ENCODE measurements around the gene GDNF. TPM values are rescaled to one million over a fixed set of nuclear protein-coding genes. Genes with fewer than 3 reads are reported as not detected.

GDNF gene
- polyA plus RNA-seq, 1 experiment, result 2.8 TPM

- no peak for DNase-seq (ENCODE audit: low read depth, low spot score)
- CTCF ChIA-PET, result interaction anchor here (1.2 to 3.8 kb wide), 2 partner anchors 351 to 429 kb away, joined by 4 to 31 read pairs; no protein-coding TSS in a partner anchor
- H3K27me3 ChIP-seq (ENCODE audit: control insufficient read depth, insufficient read depth, low read length), result peaks cover 3% of the 10 kb centered on the region
- H3K4me3 ChIP-seq (ENCODE audit: low read depth, low read length), result no peak overlapping the region
- H3K9me3 ChIP-seq (ENCODE audit: control insufficient read depth, insufficient read depth, low read length), result no peaks in the 10 kb centered on the region; the same call in 1 of the 2 replicates
- no peak overlapping the region for H3K27ac ChIP-seq (ENCODE audit: low read depth, low read length)
- TF ChIP-seq, protein P1, sequence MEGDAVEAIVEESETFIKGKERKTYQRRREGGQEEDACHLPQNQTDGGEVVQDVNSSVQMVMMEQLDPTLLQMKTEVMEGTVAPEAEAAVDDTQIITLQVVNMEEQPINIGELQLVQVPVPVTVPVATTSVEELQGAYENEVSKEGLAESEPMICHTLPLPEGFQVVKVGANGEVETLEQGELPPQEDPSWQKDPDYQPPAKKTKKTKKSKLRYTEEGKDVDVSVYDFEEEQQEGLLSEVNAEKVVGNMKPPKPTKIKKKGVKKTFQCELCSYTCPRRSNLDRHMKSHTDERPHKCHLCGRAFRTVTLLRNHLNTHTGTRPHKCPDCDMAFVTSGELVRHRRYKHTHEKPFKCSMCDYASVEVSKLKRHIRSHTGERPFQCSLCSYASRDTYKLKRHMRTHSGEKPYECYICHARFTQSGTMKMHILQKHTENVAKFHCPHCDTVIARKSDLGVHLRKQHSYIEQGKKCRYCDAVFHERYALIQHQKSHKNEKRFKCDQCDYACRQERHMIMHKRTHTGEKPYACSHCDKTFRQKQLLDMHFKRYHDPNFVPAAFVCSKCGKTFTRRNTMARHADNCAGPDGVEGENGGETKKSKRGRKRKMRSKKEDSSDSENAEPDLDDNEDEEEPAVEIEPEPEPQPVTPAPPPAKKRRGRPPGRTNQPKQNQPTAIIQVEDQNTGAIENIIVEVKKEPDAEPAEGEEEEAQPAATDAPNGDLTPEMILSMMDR (IDR thresholded peaks at IDR 0.05; ENCODE audit: low read depth, low read length), result no peak
- POLR2A ChIA-PET, result no interaction called here
These were observed 2.2 kb upstream of the GDNF start for GRCh38 chr5:37842048-37842447.

- TF ChIP-seq, protein P1 (IDR thresholded peaks at IDR 0.05; ENCODE audit: low read depth, low read length), result no peak
- DNase-seq (ENCODE audit: low read depth, low spot score), result no peak
- H3K27ac ChIP-seq (ENCODE audit: low read depth, low read length), result no peak overlapping the region
- no peaks in the 10 kb centered on the region; the same call in 1 of the 2 replicates for H3K9me3 ChIP-seq (ENCODE audit: control insufficient read depth, insufficient read depth, low read length)
- H3K4me3 ChIP-seq (ENCODE audit: low read depth, low read length), result no peak overlapping the region; the same call in 1 of the 2 replicates
- ChIA-PET POLR2A (interaction anchor here (0.7 kb wide), 1 partner anchor 26 kb away, joined by 3 read pairs; no protein-coding TSS in a partner anchor), CTCF (interaction anchor here (1.2 to 3.8 kb wide), 2 partner anchors 352 to 428 kb away, joined by 4 to 31 read pairs; no protein-coding TSS in a partner anchor)
- H3K27me3 ChIP-seq (ENCODE audit: control insufficient read depth, insufficient read depth, low read length), result peaks cover 3% of the 10 kb centered on the region
These were observed 1.4 kb upstream of the GDNF start for GRCh38 chr5:37841203-37841602.

DNA sequence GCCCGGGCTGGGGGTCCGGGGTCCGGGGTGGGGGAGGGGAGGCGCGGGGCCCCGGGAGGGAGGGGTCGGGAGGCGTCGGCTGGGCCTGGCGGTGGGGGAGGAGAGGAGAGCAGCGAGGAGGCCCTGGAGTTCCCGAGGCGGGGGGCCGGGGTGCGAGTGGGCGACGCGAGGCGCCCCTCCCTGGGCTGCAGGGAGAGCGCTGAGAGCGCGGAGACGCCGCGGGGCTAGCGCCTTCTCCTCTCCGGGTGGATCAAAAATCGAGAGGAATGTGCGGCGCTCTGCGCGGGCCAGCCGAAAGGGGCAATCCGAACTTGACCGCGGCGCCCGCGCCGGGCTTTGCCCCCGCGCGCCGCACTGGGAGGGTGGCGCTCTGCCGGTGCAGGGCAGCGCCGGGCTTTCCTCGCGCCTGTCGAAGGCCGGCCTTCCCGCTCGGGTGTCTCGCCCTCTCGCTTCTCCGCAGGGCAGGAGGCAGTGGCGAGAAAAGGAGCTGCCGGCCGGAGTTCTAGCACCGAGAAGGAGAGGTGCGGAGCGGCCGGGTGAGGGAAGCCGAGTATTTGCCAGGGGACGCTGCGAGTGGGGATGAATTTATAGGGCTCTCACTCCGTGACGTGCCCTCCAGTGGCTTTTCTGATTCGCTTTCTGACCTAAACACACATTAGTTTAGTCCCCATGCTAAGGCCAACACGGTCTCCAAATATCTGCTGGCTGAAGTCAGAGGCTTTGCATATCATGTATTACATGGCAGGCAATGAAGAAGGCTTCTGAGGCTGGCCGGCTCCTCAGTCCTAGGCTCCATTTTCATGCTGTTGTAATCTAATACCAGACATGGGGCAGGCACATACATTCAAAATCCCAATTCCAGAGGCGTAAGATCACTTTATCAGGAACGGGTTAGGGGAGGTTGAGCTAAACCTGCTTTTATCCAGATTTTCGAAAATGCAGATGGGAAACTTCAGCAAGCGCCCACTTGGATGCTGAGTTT, 503 bp upstream of the GDNF start:
- Histone ChIP-seq H3K9me3 (ENCODE audit: control insufficient read depth, insufficient read depth, low read length) (no peaks in the 10 kb centered on the region; the same call in 1 of the 2 replicates), H3K27ac (ENCODE audit: low read depth, low read length) (peak overlapping the region; percentile 54), H3K4me3 (ENCODE audit: low read depth, low read length) (peak overlapping the region; percentile 74), H3K27me3 (ENCODE audit: control insufficient read depth, insufficient read depth, low read length) (peaks cover 3% of the 10 kb centered on the region)
- DNase-seq (ENCODE audit: low read depth, low spot score), result peak; percentile 67
- ChIA-PET CTCF (interaction anchor here (0.6 to 3.8 kb wide), 5 partner anchors 137 to 427 kb away, joined by 4 to 31 read pairs (median 9); no protein-coding TSS in a partner anchor), POLR2A (interaction anchor here (0.7 kb wide), 1 partner anchor 27 kb away, joined by 3 read pairs; no protein-coding TSS in a partner anchor)
- TF ChIP-seq, protein P1 (IDR thresholded peaks at IDR 0.05; ENCODE audit: low read depth, low read length), result peak; percentile 38

- TF ChIP-seq, protein P1 (IDR thresholded peaks at IDR 0.05; ENCODE audit: low read depth, low read length), result no peak
- no peak for DNase-seq (ENCODE audit: low read depth, low spot score)
- Histone ChIP-seq H3K27ac (ENCODE audit: low read depth, low read length) (no peak overlapping the region), H3K4me3 (ENCODE audit: low read depth, low read length) (peak overlapping the region; percentile 74), H3K9me3 (ENCODE audit: control insufficient read depth, insufficient read depth, low read length) (no peaks in the 10 kb centered on the region; the same call in 1 of the 2 replicates), H3K27me3 (ENCODE audit: control insufficient read depth, insufficient read depth, low read length) (peaks cover 3% of the 10 kb centered on the region)
- CTCF ChIA-PET, result interaction anchor here (0.7 to 2.4 kb wide), 7 partner anchors 8 to 354 kb away, joined by 3 to 15 read pairs (median 4); no protein-coding TSS in a partner anchor
- POLR2A ChIA-PET, result interaction anchor here (0.8 kb wide), 1 partner anchor 51 kb away, joined by 3 read pairs; no protein-coding TSS in a partner anchor
These were observed 904 bp downstream of the GDNF start for GRCh38 chr5:37838933-37839341.

Measured in AG04450 (cell line).